Left kidney (tissue), 8 donors: ENCODE data around the gene SPINK14. TPM values are rescaled to one million over a fixed set of nuclear protein-coding genes. Genes with fewer than 3 reads are reported as not detected.

ENCODE experiments used
- DNase-seq: peaks from one replicate; pipeline ENCODE4 v3.0.0-alpha.2; 2013
- long read RNA-seq, 8 donors: transcript quantifications; one replicate each; lab custom pipeline, GENCODE V29; 2026
- polyA plus RNA-seq: library from polyadenylated mRNA; unstranded; fragments of 120-200 nt; gene quantifications from one replicate; pipeline ENCODE4 v1.2.1, GENCODE V29; 2013; ENCODE audit not compliant: insufficient read length

The SPINK14 gene
- not detected for polyA plus RNA-seq
- long read RNA-seq, donor 1, result 0 reads
- long read RNA-seq, donor 2, result 0 reads
- long read RNA-seq, donor 3, result 0 reads
- long read RNA-seq, donor 4, result 0 reads
- long read RNA-seq, donor 5, result 0 reads
- long read RNA-seq, donor 6, result 0 reads
- long read RNA-seq, donor 7, result 0 reads
- long read RNA-seq, donor 8, result 0 reads

GRCh38 chr5:148168246-148168645 lies at the start of gene SPINK14:
SPINK14 (plus strand) TSS chr5:148168546; CDS start chr5:148169733, 1,187 bp downstream.
- no peak for DNase-seq

- DNase-seq, result no peak
Measured at GRCh38 chr5:148120317-148120716, 48.0 kb upstream of the SPINK14 start.

- DNase-seq, result no peak
Measured at GRCh38 chr5:148125641-148126040, 42.7 kb upstream of the SPINK14 start.

- DNase-seq, result no peak
Measured at GRCh38 chr5:148135091-148136048, 33.0 kb upstream of the SPINK14 start.

GRCh38 chr5:148140846-148141245 lies 27.5 kb upstream of the SPINK14 start:
- no peak for DNase-seq

- no peak for DNase-seq
Measured at GRCh38 chr5:148141645-148142044, 26.7 kb upstream of the SPINK14 start.

- peak; percentile 11 for DNase-seq
Measured at GRCh38 chr5:148145916-148146315, 22.4 kb upstream of the SPINK14 start.

- DNase-seq, result no peak
Measured at GRCh38 chr5:148146487-148146886, 21.9 kb upstream of the SPINK14 start.

GRCh38 chr5:148147415-148147814 lies 20.9 kb upstream of the SPINK14 start:
- DNase-seq, result no peak

- no peak for DNase-seq
Measured at GRCh38 chr5:148151872-148152271, 16.5 kb upstream of the SPINK14 start.

GRCh38 chr5:148152781-148153180 lies 15.6 kb upstream of the SPINK14 start:
- no peak for DNase-seq

- no peak for DNase-seq
Measured at GRCh38 chr5:148156609-148157008, 11.7 kb upstream of the SPINK14 start.

GRCh38 chr5:148162038-148162437 lies 6.3 kb upstream of the SPINK14 start:
- DNase-seq, result no peak

- DNase-seq, result no peak
Measured at GRCh38 chr5:148163345-148163744, 5.0 kb upstream of the SPINK14 start.

GRCh38 chr5:148166550-148167283 lies 1.6 kb upstream of the SPINK14 start:
- DNase-seq, result no peak

GRCh38 chr5:148172377-148172776 lies 4.0 kb downstream of the SPINK14 start:
- DNase-seq, result no peak

GRCh38 chr5:148176480-148176879 lies 8.1 kb downstream of the SPINK14 start:
- no peak for DNase-seq

GRCh38 chr5:148177207-148177606 lies 8.9 kb downstream of the SPINK14 start:
- no peak for DNase-seq

GRCh38 chr5:148179234-148179824 lies 11.0 kb downstream of the SPINK14 start:
- DNase-seq, result peak; percentile 17

- DNase-seq, result no peak
Measured at GRCh38 chr5:148186248-148187003, 18.1 kb downstream of the SPINK14 start.

- DNase-seq, result no peak
Measured at GRCh38 chr5:148191010-148191409, 22.7 kb downstream of the SPINK14 start.

- no peak for DNase-seq
Measured at GRCh38 chr5:148193202-148193601, 24.9 kb downstream of the SPINK14 start.
